Loucy (cell line): ENCODE data around the gene METRNL.

ENCODE experiments used
- H2AFZ ChIP-seq: fragments of 200-600 bp; sonication (generic); 2 replicates; pipeline ENCODE4 v1.6.0; 2016; ENCODE audit warnings: antibody characterized with exemption, mild to moderate bottlenecking, low read length, moderate library complexity
- H3F3A ChIP-seq: fragments of 200-600 bp; 2 replicates; pipeline ENCODE4 v1.6.0; 2016; ENCODE audit warnings: antibody characterized with exemption, low read depth, mild to moderate bottlenecking
- H3K27me3 ChIP-seq: fragments of 200-600 bp; sonication (generic); 2 replicates; pipeline ENCODE4 v1.6.1; 2014; ENCODE audit warnings: low read length, mild to moderate bottlenecking; ENCODE audit not compliant: insufficient read depth, poor library complexity, severe bottlenecking
- H3K36me3 ChIP-seq: fragments of 200-600 bp; sonication (generic); 2 replicates; pipeline ENCODE4 v1.6.1; 2016; ENCODE audit warnings: low read length; ENCODE audit not compliant: insufficient read depth
- H3K4me1 ChIP-seq: fragments of 200-600 bp; sonication (generic); 2 replicates; pipeline ENCODE4 v1.5.1; 2014; ENCODE audit warnings: low read length, mild to moderate bottlenecking; ENCODE audit not compliant: insufficient read depth, poor library complexity, severe bottlenecking
- H3K4me2 ChIP-seq: fragments of 200-600 bp; sonication (generic); 2 replicates; pipeline ENCODE4 v1.6.0; 2014; ENCODE audit warnings: antibody characterized with exemption, low read length, low read depth, mild to moderate bottlenecking; ENCODE audit not compliant: poor library complexity, severe bottlenecking
- H3K4me3 ChIP-seq: fragments of 200-600 bp; sonication (generic); 2 replicates; pipeline ENCODE4 v1.5.1; 2014; ENCODE audit warnings: low read length, mild to moderate bottlenecking, mixed read lengths; ENCODE audit not compliant: poor library complexity, severe bottlenecking
- H3K79me2 ChIP-seq: fragments of 200-600 bp; sonication (generic); 2 replicates; pipeline ENCODE4 v1.6.1; 2014; ENCODE audit warnings: low read length; ENCODE audit not compliant: insufficient read depth
- H3K9ac ChIP-seq: fragments of 200-600 bp; sonication (generic); 2 replicates; pipeline ENCODE4 v1.6.0; 2014; ENCODE audit warnings: mild to moderate bottlenecking, low read depth, low read length, moderate library complexity; ENCODE audit not compliant: poor library complexity, severe bottlenecking
- H3K9me2 ChIP-seq: fragments of 200-600 bp; sonication (generic); replicated peaks from 2 replicates; pipeline ENCODE4 v1.6.1; 2016; ENCODE audit warnings: low read depth, low read length, mixed read lengths
- H3K9me3 ChIP-seq: fragments of 200-600 bp; sonication (generic); 2 replicates; pipeline ENCODE4 v1.6.1; 2014; ENCODE audit warnings: mild to moderate bottlenecking, antibody characterized with exemption, low read length, low read depth; ENCODE audit not compliant: insufficient read depth
- H4K20me1 ChIP-seq: fragments of 200-600 bp; sonication (generic); 2 replicates; pipeline ENCODE4 v1.6.0; 2014; ENCODE audit warnings: antibody characterized with exemption, low read length, mild to moderate bottlenecking; ENCODE audit not compliant: insufficient read depth, poor library complexity, severe bottlenecking
- CTCF ChIP-seq: fragments of 200-600 bp; sonication (generic); conservative IDR thresholded peaks from 2 replicates; pipeline ENCODE4 v1.5.1; 2014; ENCODE audit warnings: mild to moderate bottlenecking, antibody characterized with exemption, low read length
- EZH2phosphoT487 ChIP-seq: fragments of 200-600 bp; IDR thresholded peaks from 2 replicates; pipeline ENCODE4 v1.6.1; 2018; ENCODE audit warnings: antibody characterized with exemption, mild to moderate bottlenecking, moderate library complexity, borderline replicate concordance

The METRNL gene

GRCh38 chr17:83071365-83071764, 8.0 kb upstream of the METRNL start:
- no peaks in the 10 kb centered on the region for H3K9me2 ChIP-seq
- no peaks in the 10 kb centered on the region for H3K36me3 ChIP-seq
- H3F3A ChIP-seq: no peaks in the 10 kb centered on the region
- TF ChIP-seq EZH2phosphoT487: no peak
- no peaks in the 10 kb centered on the region for H3K79me2 ChIP-seq
- H3K27me3 ChIP-seq: no peaks in the 10 kb centered on the region
- peak overlapping the region; percentile 75 for H3K4me2 ChIP-seq
- H3K9me3 ChIP-seq: no peaks in the 10 kb centered on the region
- no peak overlapping the region for H3K9ac ChIP-seq
- H4K20me1 ChIP-seq: no peaks in the 10 kb centered on the region
- peak overlapping the region; percentile 48 for H3K4me3 ChIP-seq
- H3K4me1 ChIP-seq: peaks cover 28% of the 10 kb centered on the region
- H2AFZ ChIP-seq: no peak overlapping the region

DNA sequence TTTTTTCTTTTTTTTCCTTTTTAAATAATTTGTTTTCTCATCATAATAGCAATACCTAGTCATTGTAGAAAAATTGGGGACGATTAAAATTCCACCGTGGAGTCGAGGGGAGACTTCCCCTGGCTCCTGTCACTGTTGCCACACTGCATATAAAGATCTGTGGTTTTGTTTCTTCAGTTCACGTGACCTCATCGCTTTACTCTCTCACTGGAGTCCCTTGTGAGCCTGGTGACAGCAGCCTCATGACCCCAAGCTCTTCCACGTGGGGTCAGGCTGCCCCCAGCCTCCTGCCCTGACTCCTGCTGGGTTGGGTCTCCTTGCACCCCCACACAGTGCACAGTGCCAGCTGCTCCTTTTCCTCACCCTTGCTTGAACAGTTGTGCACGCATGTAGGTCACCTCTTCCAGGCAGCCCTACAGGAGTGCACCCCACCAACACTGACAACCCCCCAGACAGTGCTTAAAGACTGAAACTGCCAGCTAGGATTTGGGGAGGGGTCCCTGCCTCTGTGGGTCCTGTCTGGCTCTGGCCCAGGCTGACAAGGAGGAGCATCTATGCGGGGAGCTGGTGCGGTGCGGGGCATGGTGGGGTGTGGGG, 7.3 kb upstream of the METRNL start:
- Histone ChIP-seq H2AFZ (no peak overlapping the region), H3K4me3 (peak overlapping the region; percentile 48), H3K9me2 (no peaks in the 10 kb centered on the region), H3K36me3 (no peaks in the 10 kb centered on the region), H3K9me3 (no peaks in the 10 kb centered on the region), H3K4me1 (peaks cover 28% of the 10 kb centered on the region), H3F3A (no peaks in the 10 kb centered on the region), H3K9ac (no peak overlapping the region), H3K27me3 (no peaks in the 10 kb centered on the region), H4K20me1 (no peaks in the 10 kb centered on the region), H3K4me2 (peak overlapping the region; percentile 75), H3K79me2 (no peaks in the 10 kb centered on the region)
- TF ChIP-seq CTCF (no peak), EZH2phosphoT487 (no peak)

GRCh38 chr17:83072600-83073358, 6.6 kb upstream of the METRNL start:
- Histone ChIP-seq H3K9ac (no peak overlapping the region), H3K4me2 (no peak overlapping the region), H3K9me2 (no peaks in the 10 kb centered on the region), H3K27me3 (no peaks in the 10 kb centered on the region), H3K9me3 (no peaks in the 10 kb centered on the region), H3K79me2 (no peaks in the 10 kb centered on the region), H2AFZ (no peak overlapping the region), H4K20me1 (no peaks in the 10 kb centered on the region), H3K4me1 (peaks cover 28% of the 10 kb centered on the region), H3F3A (no peaks in the 10 kb centered on the region), H3K36me3 (no peaks in the 10 kb centered on the region), H3K4me3 (no peak overlapping the region)
- no peak for TF ChIP-seq CTCF
